ENCODE measurements around the gene CDH4. TPM values are rescaled to one million over a fixed set of nuclear protein-coding genes. Genes with fewer than 3 reads are reported as not detected.

Gene CDH4
- total and polyA plus RNA-seq, 3 experiments from 2014 or later: 0.22 TPM; not detected in 2

GRCh38 chr20:61521687-61522420 is 269.8 kb downstream of the CDH4 start:
- no peak for DNase-seq
- Histone ChIP-seq H3K9me3 (ENCODE audit: low read length) (no peaks in the 10 kb centered on the region), H3K4me3 (ENCODE audit: low read length) (no peak overlapping the region), H3K27me3 (ENCODE audit: insufficient read depth, low read length, poor library complexity, severe bottlenecking) (no peaks in the 10 kb centered on the region), H3K36me3 (ENCODE audit: insufficient read depth, low read length) (no peaks in the 10 kb centered on the region), H3K27ac (ENCODE audit: low read depth, low read length) (no peak overlapping the region), H3K4me1 (ENCODE audit: insufficient read depth, low read length) (no peaks in the 10 kb centered on the region)
- Mint-ChIP-seq H3K27me3 (peaks cover 4 to 7% of the 10 kb centered on the region in 2 donors), H3K27ac (no peak overlapping the region), H3K4me1 (no peaks in the 10 kb centered on the region), H3K36me3 (no peaks in the 10 kb centered on the region), H3K9me3 (peaks cover 0 to 6% (median 0%) of the 10 kb centered on the region in 5 donors), H3K4me3 (no peak overlapping the region)
- POLR2A ChIA-PET: no interaction called here
- CTCF ChIA-PET: no interaction called here

DNA sequence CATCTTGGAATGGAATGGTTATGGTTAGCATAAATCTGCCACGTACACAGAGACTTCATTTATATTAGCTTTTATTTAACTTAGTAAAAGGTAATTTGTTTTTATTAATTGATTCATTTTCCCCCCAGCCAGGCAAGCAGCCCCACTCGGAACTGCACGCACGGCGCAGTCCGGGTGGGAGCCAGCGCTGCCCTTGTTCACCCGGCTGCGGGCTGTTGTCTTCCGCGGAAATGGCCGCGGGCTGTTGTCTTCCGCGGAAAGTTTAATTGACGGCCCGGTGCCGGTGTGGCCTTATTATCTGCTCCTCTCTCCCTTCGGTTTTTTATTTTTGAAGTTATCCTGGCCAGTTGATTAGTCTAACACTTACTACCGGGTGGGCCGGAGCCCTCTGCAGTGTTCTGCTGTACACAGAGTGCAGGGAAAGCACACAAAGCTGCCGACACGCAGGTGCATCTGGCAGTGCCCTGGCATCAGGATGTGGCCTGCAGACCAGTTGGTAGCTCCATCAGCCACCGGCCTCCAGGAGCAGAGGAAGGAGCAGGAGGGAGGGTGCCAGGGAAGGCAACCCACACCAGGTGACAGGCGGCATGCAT is 270.5 kb downstream of the CDH4 start:
- no peaks in the 10 kb centered on the region for H3K4me1 Mint-ChIP-seq
- Histone ChIP-seq H3K4me3 (ENCODE audit: low read length) (no peak overlapping the region), H3K27me3 (ENCODE audit: insufficient read depth, low read length, poor library complexity, severe bottlenecking) (no peaks in the 10 kb centered on the region), H3K9me3 (ENCODE audit: low read length) (no peaks in the 10 kb centered on the region), H3K4me1 (ENCODE audit: insufficient read depth, low read length) (no peaks in the 10 kb centered on the region), H3K36me3 (ENCODE audit: insufficient read depth, low read length) (no peaks in the 10 kb centered on the region), H3K27ac (ENCODE audit: low read depth, low read length) (no peak overlapping the region)
- no peaks in the 10 kb centered on the region for H3K36me3 Mint-ChIP-seq
- H3K27ac Mint-ChIP-seq: no peak overlapping the region
- peaks cover 0 to 6% (median 0%) of the 10 kb centered on the region in 5 donors for H3K9me3 Mint-ChIP-seq
- no peak for DNase-seq
- peaks cover 4 to 7% of the 10 kb centered on the region in 2 donors for H3K27me3 Mint-ChIP-seq
- no peak overlapping the region for H3K4me3 Mint-ChIP-seq
- CTCF ChIA-PET: no interaction called here
- POLR2A ChIA-PET: no interaction called here

DNA sequence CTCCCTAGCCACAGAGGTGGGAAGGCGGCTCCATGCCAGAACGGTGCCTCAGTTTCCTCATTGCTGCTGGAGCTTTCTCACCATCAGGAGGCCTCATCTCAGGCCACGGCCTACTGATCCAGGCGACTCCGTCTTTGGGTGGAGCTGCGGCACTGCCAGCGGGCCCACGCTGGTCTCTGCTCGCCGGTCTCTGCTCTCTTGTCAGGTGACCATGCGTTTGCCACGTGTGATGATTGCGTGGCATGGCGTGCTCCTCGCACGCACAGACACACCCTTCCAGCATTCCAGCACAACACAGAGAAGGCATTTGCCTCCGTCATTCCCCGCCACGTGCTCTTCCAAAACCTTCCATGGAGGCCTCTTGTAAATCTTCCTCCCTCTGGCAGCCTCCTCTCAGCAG is 271.1 kb downstream of the CDH4 start:
- Histone ChIP-seq H3K4me3 (ENCODE audit: low read length) (no peak overlapping the region), H3K36me3 (ENCODE audit: insufficient read depth, low read length) (no peaks in the 10 kb centered on the region), H3K9me3 (ENCODE audit: low read length) (no peaks in the 10 kb centered on the region), H3K4me1 (ENCODE audit: insufficient read depth, low read length) (no peaks in the 10 kb centered on the region), H3K27ac (ENCODE audit: low read depth, low read length) (no peak overlapping the region), H3K27me3 (ENCODE audit: insufficient read depth, low read length, poor library complexity, severe bottlenecking) (no peaks in the 10 kb centered on the region)
- H3K27me3 Mint-ChIP-seq: peaks cover 4 to 7% of the 10 kb centered on the region in 2 donors
- H3K4me1 Mint-ChIP-seq: no peaks in the 10 kb centered on the region
- ChIA-PET POLR2A (no interaction called here), CTCF (no interaction called here)
- H3K36me3 Mint-ChIP-seq: no peaks in the 10 kb centered on the region
- no peak overlapping the region for H3K27ac Mint-ChIP-seq
- H3K4me3 Mint-ChIP-seq: no peak overlapping the region
- DNase-seq: no peak
- H3K9me3 Mint-ChIP-seq: peaks cover 0 to 6% (median 0%) of the 10 kb centered on the region in 5 donors

- H3K27ac ChIP-seq (ENCODE audit: low read depth, low read length): no peak overlapping the region
- H3K4me3 Mint-ChIP-seq: no peak overlapping the region
- no peaks in the 10 kb centered on the region for H3K4me1 Mint-ChIP-seq
- H3K9me3 ChIP-seq (ENCODE audit: low read length): no peaks in the 10 kb centered on the region
- H3K27me3 Mint-ChIP-seq: peaks cover 4 to 8% of the 10 kb centered on the region in 2 donors
- no peak overlapping the region for H3K4me3 ChIP-seq (ENCODE audit: low read length)
- peaks cover 0 to 4% (median 0%) of the 10 kb centered on the region in 5 donors for H3K9me3 Mint-ChIP-seq
- no peak for DNase-seq
- no peaks in the 10 kb centered on the region for H3K36me3 Mint-ChIP-seq
- H3K27ac Mint-ChIP-seq: no peak overlapping the region
- CTCF ChIA-PET: no interaction called here
- H3K36me3 ChIP-seq (ENCODE audit: insufficient read depth, low read length): no peaks in the 10 kb centered on the region
- H3K4me1 ChIP-seq (ENCODE audit: insufficient read depth, low read length): no peaks in the 10 kb centered on the region
- POLR2A ChIA-PET: no interaction called here
- H3K27me3 ChIP-seq (ENCODE audit: insufficient read depth, low read length, poor library complexity, severe bottlenecking): no peaks in the 10 kb centered on the region
Observed at GRCh38 chr20:61524951-61525666, 273.0 kb downstream of the CDH4 start.

GRCh38 chr20:61525781-61526431 is 273.8 kb downstream of the CDH4 start:
- no peak overlapping the region for H3K27ac Mint-ChIP-seq
- POLR2A ChIA-PET: no interaction called here
- H3K27me3 ChIP-seq (ENCODE audit: insufficient read depth, low read length, poor library complexity, severe bottlenecking): no peaks in the 10 kb centered on the region

GRCh38 chr20:61526907-61527306 is 274.8 kb downstream of the CDH4 start:
- peaks cover under 1 to 5% of the 10 kb centered on the region in 2 donors for H3K27me3 Mint-ChIP-seq
- H3K4me3 Mint-ChIP-seq: no peak overlapping the region
- H3K9me3 ChIP-seq (ENCODE audit: low read length): no peaks in the 10 kb centered on the region
- peaks cover 0 to 3% (median 0%) of the 10 kb centered on the region in 5 donors for H3K9me3 Mint-ChIP-seq
- H3K36me3 ChIP-seq (ENCODE audit: insufficient read depth, low read length): no peaks in the 10 kb centered on the region
- POLR2A ChIA-PET: no interaction called here
- no peak overlapping the region for H3K4me3 ChIP-seq (ENCODE audit: low read length)
- DNase-seq: no peak
- no peaks in the 10 kb centered on the region for H3K4me1 Mint-ChIP-seq
- H3K4me1 ChIP-seq (ENCODE audit: insufficient read depth, low read length): no peaks in the 10 kb centered on the region
- H3K27me3 ChIP-seq (ENCODE audit: insufficient read depth, low read length, poor library complexity, severe bottlenecking): no peaks in the 10 kb centered on the region
- CTCF ChIA-PET: no interaction called here
- H3K36me3 Mint-ChIP-seq: no peaks in the 10 kb centered on the region
- no peak overlapping the region for H3K27ac Mint-ChIP-seq
- no peak overlapping the region for H3K27ac ChIP-seq (ENCODE audit: low read depth, low read length)

More at GRCh38 chr20:61525781-61526431, 273.8 kb downstream of the CDH4 start:
- Histone ChIP-seq H3K4me1 (ENCODE audit: insufficient read depth, low read length) (no peaks in the 10 kb centered on the region), H3K36me3 (ENCODE audit: insufficient read depth, low read length) (no peaks in the 10 kb centered on the region), H3K4me3 (ENCODE audit: low read length) (no peak overlapping the region), H3K27ac (ENCODE audit: low read depth, low read length) (no peak overlapping the region), H3K9me3 (ENCODE audit: low read length) (no peaks in the 10 kb centered on the region)
- peaks cover 4 to 8% of the 10 kb centered on the region in 2 donors for H3K27me3 Mint-ChIP-seq
- H3K36me3 Mint-ChIP-seq: no peaks in the 10 kb centered on the region
- no peak overlapping the region for H3K4me3 Mint-ChIP-seq
- DNase-seq: no peak
- no peaks in the 10 kb centered on the region for H3K4me1 Mint-ChIP-seq
- H3K9me3 Mint-ChIP-seq: peaks cover 0 to 4% (median 0%) of the 10 kb centered on the region in 5 donors
- CTCF ChIA-PET: no interaction called here

DNA sequence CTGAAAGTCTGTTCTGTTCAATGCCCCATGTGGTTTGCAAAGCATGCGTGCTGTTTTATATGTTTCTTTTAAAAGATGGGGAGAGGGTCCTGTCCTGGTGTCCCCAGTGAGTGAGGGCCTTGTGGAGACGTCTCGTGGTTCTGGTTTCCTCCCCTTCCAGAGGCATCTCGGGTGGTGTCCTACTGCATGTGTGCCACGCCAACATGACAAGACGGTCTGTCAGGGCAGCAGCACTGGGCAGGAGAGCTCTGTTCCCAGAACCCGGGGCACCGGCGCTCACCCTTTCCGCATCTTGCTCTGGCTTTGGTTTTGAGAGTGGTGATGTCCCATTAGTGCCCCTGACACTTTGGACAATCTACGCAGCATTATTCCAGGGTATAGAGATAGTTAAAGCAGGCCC is 275.6 kb downstream of the CDH4 start:
- H3K27ac Mint-ChIP-seq: no peak overlapping the region
- ChIA-PET CTCF (interaction anchor here (0.6 kb wide), 1 partner anchor 86 kb away, joined by 3 read pairs; no protein-coding TSS in a partner anchor), POLR2A (no interaction called here)
- peaks cover 0 to 5% of the 10 kb centered on the region in 2 donors for H3K27me3 Mint-ChIP-seq
- Histone ChIP-seq H3K4me1 (ENCODE audit: insufficient read depth, low read length) (no peaks in the 10 kb centered on the region), H3K36me3 (ENCODE audit: insufficient read depth, low read length) (no peaks in the 10 kb centered on the region), H3K27me3 (ENCODE audit: insufficient read depth, low read length, poor library complexity, severe bottlenecking) (no peaks in the 10 kb centered on the region), H3K9me3 (ENCODE audit: low read length) (no peaks in the 10 kb centered on the region), H3K4me3 (ENCODE audit: low read length) (no peak overlapping the region), H3K27ac (ENCODE audit: low read depth, low read length) (no peak overlapping the region)
- peaks cover 0 to 3% (median 0%) of the 10 kb centered on the region in 5 donors for H3K9me3 Mint-ChIP-seq
- H3K4me3 Mint-ChIP-seq: no peak overlapping the region
- H3K36me3 Mint-ChIP-seq: no peaks in the 10 kb centered on the region
- no peak for DNase-seq
- H3K4me1 Mint-ChIP-seq: no peaks in the 10 kb centered on the region

DNA sequence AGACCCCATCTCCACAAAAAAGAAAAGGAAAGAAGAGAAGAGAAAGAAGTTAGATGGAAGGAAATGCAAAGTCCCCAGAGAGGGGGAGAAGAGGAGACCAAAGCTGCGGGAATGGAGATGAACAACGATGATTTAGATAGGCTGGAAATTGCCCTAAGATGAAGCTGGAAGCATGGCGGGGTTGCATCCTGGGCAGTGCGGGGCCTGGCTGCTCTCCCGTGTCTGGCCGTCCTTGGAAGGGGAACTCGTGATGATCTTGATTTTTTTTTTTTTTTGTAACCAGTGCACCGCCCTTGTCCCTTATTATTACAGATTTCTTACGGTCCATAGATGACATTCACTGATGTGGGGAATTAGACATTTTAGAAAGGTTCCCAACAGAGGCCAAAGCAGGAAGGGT is 276.5 kb downstream of the CDH4 start:
- Histone ChIP-seq H3K4me3 (ENCODE audit: low read length) (no peak overlapping the region), H3K9me3 (ENCODE audit: low read length) (no peaks in the 10 kb centered on the region), H3K36me3 (ENCODE audit: insufficient read depth, low read length) (no peaks in the 10 kb centered on the region), H3K27me3 (ENCODE audit: insufficient read depth, low read length, poor library complexity, severe bottlenecking) (no peaks in the 10 kb centered on the region), H3K4me1 (ENCODE audit: insufficient read depth, low read length) (no peaks in the 10 kb centered on the region), H3K27ac (ENCODE audit: low read depth, low read length) (no peak overlapping the region)
- POLR2A ChIA-PET: no interaction called here
- no peaks in the 10 kb centered on the region for H3K36me3 Mint-ChIP-seq
- no peaks in the 10 kb centered on the region for H3K4me1 Mint-ChIP-seq
- no peak overlapping the region for H3K4me3 Mint-ChIP-seq
- peaks cover 0 to 3% (median 0%) of the 10 kb centered on the region in 5 donors for H3K9me3 Mint-ChIP-seq
- no peak overlapping the region for H3K27ac Mint-ChIP-seq
- H3K27me3 Mint-ChIP-seq: peaks cover 0 to 5% of the 10 kb centered on the region in 2 donors
- no peak for DNase-seq
- CTCF ChIA-PET: no interaction called here
